Endothelial cell of umbilical vein (primary cell): Measurements from ENCODE around the gene F2.

Experiments
- EZH2 ChIP-seq: IDR thresholded peaks from 2 replicates; pipeline ENCODE4 v1.6.1; 2012; ENCODE audit warnings: borderline replicate concordance, low read depth, mild to moderate bottlenecking, moderate library complexity, low read length, inconsistent platforms; ENCODE audit not compliant: severe bottlenecking
- FOS ChIP-seq: IDR thresholded peaks from 2 replicates; pipeline ENCODE4 v1.6.1; 2011; ENCODE audit warnings: mild to moderate bottlenecking, low read length, moderate library complexity, borderline replicate concordance; ENCODE audit not compliant: insufficient read depth
- POLR2A ChIP-seq: IDR thresholded peaks from 2 replicates; pipeline ENCODE4 v1.6.1; 2012; ENCODE audit warnings: low read depth, mild to moderate bottlenecking, control low read depth, low read length
- POLR2AphosphoS5 ChIP-seq: IDR thresholded peaks from 2 replicates; pipeline ENCODE4 v1.6.1; 2012; ENCODE audit warnings: low read depth, mild to moderate bottlenecking, control low read depth, low read length, moderate library complexity; ENCODE audit not compliant: insufficient read depth
- TF ChIP-seq, protein P1 (sequence below), 2 donors: IDR thresholded peaks; 1 replicate in 1 of 2; 2 replicates in 1 of 2; pipeline ENCODE4 v1.5.1; 2011; ENCODE audit warnings: low read length in 2 of 2, mild to moderate bottlenecking in 2 of 2, moderate library complexity in 2 of 2, control low read depth in 1 of 2, inconsistent platforms in 1 of 2, low read depth in 1 of 2; ENCODE audit not compliant: insufficient read depth in 1 of 2; ENCODE audit errors: extremely low read depth in 1 of 2
- TF ChIP-seq, protein P2 (sequence below): IDR thresholded peaks from 2 replicates; pipeline ENCODE4 v1.6.1; 2011; ENCODE audit not compliant: insufficient read depth, insufficient read length

DNA sequence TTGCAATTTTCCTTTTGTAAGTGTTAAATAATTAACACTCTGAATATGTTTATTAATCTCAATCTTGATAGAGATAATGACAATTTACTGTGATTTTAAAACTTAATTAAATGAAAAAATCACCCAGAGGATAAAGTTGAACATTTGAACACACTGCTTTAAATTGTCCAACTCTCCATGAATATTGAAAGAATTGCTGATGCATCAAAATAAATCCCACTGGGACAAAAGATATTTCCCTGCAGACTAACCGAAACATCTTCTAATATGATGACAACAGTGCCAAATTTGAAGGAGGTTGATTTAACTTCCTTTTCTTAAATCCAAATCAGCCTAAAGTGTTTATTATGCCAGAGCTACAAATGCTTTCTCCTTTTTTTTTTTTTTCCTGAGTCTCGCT lies 47.6 kb downstream of the F2 start:
- TF ChIP-seq, protein P1, sequence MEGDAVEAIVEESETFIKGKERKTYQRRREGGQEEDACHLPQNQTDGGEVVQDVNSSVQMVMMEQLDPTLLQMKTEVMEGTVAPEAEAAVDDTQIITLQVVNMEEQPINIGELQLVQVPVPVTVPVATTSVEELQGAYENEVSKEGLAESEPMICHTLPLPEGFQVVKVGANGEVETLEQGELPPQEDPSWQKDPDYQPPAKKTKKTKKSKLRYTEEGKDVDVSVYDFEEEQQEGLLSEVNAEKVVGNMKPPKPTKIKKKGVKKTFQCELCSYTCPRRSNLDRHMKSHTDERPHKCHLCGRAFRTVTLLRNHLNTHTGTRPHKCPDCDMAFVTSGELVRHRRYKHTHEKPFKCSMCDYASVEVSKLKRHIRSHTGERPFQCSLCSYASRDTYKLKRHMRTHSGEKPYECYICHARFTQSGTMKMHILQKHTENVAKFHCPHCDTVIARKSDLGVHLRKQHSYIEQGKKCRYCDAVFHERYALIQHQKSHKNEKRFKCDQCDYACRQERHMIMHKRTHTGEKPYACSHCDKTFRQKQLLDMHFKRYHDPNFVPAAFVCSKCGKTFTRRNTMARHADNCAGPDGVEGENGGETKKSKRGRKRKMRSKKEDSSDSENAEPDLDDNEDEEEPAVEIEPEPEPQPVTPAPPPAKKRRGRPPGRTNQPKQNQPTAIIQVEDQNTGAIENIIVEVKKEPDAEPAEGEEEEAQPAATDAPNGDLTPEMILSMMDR (IDR thresholded peaks at IDR 0.05; ENCODE audit: extremely low read depth in 1 of 2, insufficient read depth in 1 of 2, low read depth in 1 of 2, low read length in 2 of 2), result no peak
- no peak for TF ChIP-seq POLR2A
- no peak for TF ChIP-seq POLR2AphosphoS5
- TF ChIP-seq EZH2, result no peak
- TF ChIP-seq, protein P2, sequence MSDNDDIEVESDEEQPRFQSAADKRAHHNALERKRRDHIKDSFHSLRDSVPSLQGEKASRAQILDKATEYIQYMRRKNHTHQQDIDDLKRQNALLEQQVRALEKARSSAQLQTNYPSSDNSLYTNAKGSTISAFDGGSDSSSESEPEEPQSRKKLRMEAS, result no peak
- no peak for TF ChIP-seq FOS
